Loucy (cell line): ENCODE measurements around the gene CERS5.
A peak's percentile ranks its signal among the peaks of the same experiment; 100 is the strongest.

Experiments
- CTCF ChIP-seq: fragments of 200-600 bp; sonication (generic); conservative IDR thresholded peaks from 2 replicates; pipeline ENCODE4 v1.5.1; 2014; ENCODE audit warnings: mild to moderate bottlenecking, antibody characterized with exemption, low read length
- EZH2phosphoT487 ChIP-seq: fragments of 200-600 bp; IDR thresholded peaks from 2 replicates; pipeline ENCODE4 v1.6.1; 2018; ENCODE audit warnings: antibody characterized with exemption, mild to moderate bottlenecking, moderate library complexity, borderline replicate concordance

- TF ChIP-seq CTCF (peak; percentile 73), EZH2phosphoT487 (no peak)
Observed at GRCh38 chr12:50174971-50175715, 8.0 kb upstream of the CERS5 start.
